ENCODE results near the gene CDV3. TPM values are rescaled to one million over a fixed set of nuclear protein-coding genes. Genes with fewer than 3 reads are reported as not detected.

The CDV3 gene
- total RNA-seq, 1 experiment from 2014 or later: 71.3 TPM

GRCh38 chr3:133592843-133593242 is 19.4 kb downstream of the CDV3 start:
- DNase-seq (ENCODE audit: low read depth): no peak
- in situ Hi-C loops (cut with HindIII; ENCODE audit: low pct_unique_long_range_greater_than_20kb, low sequenced_read_pairs): no loop called here

GRCh38 chr3:133593243-133593642 is 19.8 kb downstream of the CDV3 start:
- in situ Hi-C loops (cut with HindIII; ENCODE audit: low pct_unique_long_range_greater_than_20kb, low sequenced_read_pairs): no loop called here
- DNase-seq (ENCODE audit: low read depth): no peak

GRCh38 chr3:133595341-133595740 is 21.9 kb downstream of the CDV3 start:
- in situ Hi-C loops (cut with HindIII; ENCODE audit: low pct_unique_long_range_greater_than_20kb, low sequenced_read_pairs): no loop called here
- DNase-seq (ENCODE audit: low read depth): no peak

- DNase-seq (ENCODE audit: low read depth): no peak
- in situ Hi-C loops (cut with HindIII; ENCODE audit: low pct_unique_long_range_greater_than_20kb, low sequenced_read_pairs): no loop called here
Observed at GRCh38 chr3:133598405-133598804, 24.9 kb downstream of the CDV3 start.

GRCh38 chr3:133599280-133599679 is 25.8 kb downstream of the CDV3 start:
- in situ Hi-C loops (cut with HindIII; ENCODE audit: low pct_unique_long_range_greater_than_20kb, low sequenced_read_pairs): no loop called here
- no peak for DNase-seq (ENCODE audit: low read depth)

- DNase-seq (ENCODE audit: low read depth): no peak
- in situ Hi-C loops (cut with HindIII; ENCODE audit: low pct_unique_long_range_greater_than_20kb, low sequenced_read_pairs): no loop called here
Observed at GRCh38 chr3:133600572-133601081, 27.1 kb downstream of the CDV3 start.

- no peak for DNase-seq (ENCODE audit: low read depth)
- in situ Hi-C loops (cut with HindIII; ENCODE audit: low pct_unique_long_range_greater_than_20kb, low sequenced_read_pairs): no loop called here
Observed at GRCh38 chr3:133606342-133606741, 32.9 kb downstream of the CDV3 start.

GRCh38 chr3:133606902-133607301 is 33.4 kb downstream of the CDV3 start:
- in situ Hi-C loops (cut with HindIII; ENCODE audit: low pct_unique_long_range_greater_than_20kb, low sequenced_read_pairs): no loop called here
- no peak for DNase-seq (ENCODE audit: low read depth)

- DNase-seq (ENCODE audit: low read depth): no peak
- in situ Hi-C loops (cut with HindIII; ENCODE audit: low pct_unique_long_range_greater_than_20kb, low sequenced_read_pairs): no loop called here
Observed at GRCh38 chr3:133607816-133608215, 34.3 kb downstream of the CDV3 start.

GRCh38 chr3:133608388-133608787 is 34.9 kb downstream of the CDV3 start:
- no peak for DNase-seq (ENCODE audit: low read depth)
- in situ Hi-C loops (cut with HindIII; ENCODE audit: low pct_unique_long_range_greater_than_20kb, low sequenced_read_pairs): no loop called here

GRCh38 chr3:133610031-133610430 is 36.5 kb downstream of the CDV3 start:
- in situ Hi-C loops (cut with HindIII; ENCODE audit: low pct_unique_long_range_greater_than_20kb, low sequenced_read_pairs): no loop called here
- DNase-seq (ENCODE audit: low read depth): no peak

GRCh38 chr3:133611534-133611933 is 38.0 kb downstream of the CDV3 start:
- DNase-seq (ENCODE audit: low read depth): no peak
- in situ Hi-C loops (cut with HindIII; ENCODE audit: low pct_unique_long_range_greater_than_20kb, low sequenced_read_pairs): no loop called here

- no peak for DNase-seq (ENCODE audit: low read depth)
- in situ Hi-C loops (cut with HindIII; ENCODE audit: low pct_unique_long_range_greater_than_20kb, low sequenced_read_pairs): no loop called here
Observed at GRCh38 chr3:133620066-133620784, 46.7 kb downstream of the CDV3 start.

- in situ Hi-C loops (cut with HindIII; ENCODE audit: low pct_unique_long_range_greater_than_20kb, low sequenced_read_pairs): no loop called here
- DNase-seq (ENCODE audit: low read depth): no peak
Observed at GRCh38 chr3:133627789-133628188, 54.3 kb downstream of the CDV3 start.

GRCh38 chr3:133629146-133629545 is 55.7 kb downstream of the CDV3 start:
- in situ Hi-C loops (cut with HindIII; ENCODE audit: low pct_unique_long_range_greater_than_20kb, low sequenced_read_pairs): no loop called here
- no peak for DNase-seq (ENCODE audit: low read depth)

- in situ Hi-C loops (cut with HindIII; ENCODE audit: low pct_unique_long_range_greater_than_20kb, low sequenced_read_pairs): no loop called here
- DNase-seq (ENCODE audit: low read depth): no peak
Observed at GRCh38 chr3:133633439-133633838, 60.0 kb downstream of the CDV3 start.

Other genes starting within 250 kb of the CDV3 start
- not detected in 2 replicates for gene BFSP2, start 173.6 kb upstream of the CDV3 start, total RNA-seq (2014; rRNA removed; shearing (Covaris generic); ENCODE audit: low replicate concordance)
- 22.1 and 50.7 TPM in 2 replicates for gene TOPBP1, start 88.3 kb downstream of the CDV3 start, total RNA-seq (2014; rRNA removed; shearing (Covaris generic); ENCODE audit: low replicate concordance)
- not detected in 2 replicates for gene TF, start 172.7 kb downstream of the CDV3 start, total RNA-seq (2014; rRNA removed; shearing (Covaris generic); ENCODE audit: low replicate concordance)
- 85.9 and 96.3 TPM in 2 replicates for gene SRPRB, start 232.1 kb downstream of the CDV3 start, total RNA-seq (2014; rRNA removed; shearing (Covaris generic); ENCODE audit: low replicate concordance)

Data from Caki2 (cell line).